ENCODE data around the gene DNAH7.

The DNAH7 gene

DNA sequence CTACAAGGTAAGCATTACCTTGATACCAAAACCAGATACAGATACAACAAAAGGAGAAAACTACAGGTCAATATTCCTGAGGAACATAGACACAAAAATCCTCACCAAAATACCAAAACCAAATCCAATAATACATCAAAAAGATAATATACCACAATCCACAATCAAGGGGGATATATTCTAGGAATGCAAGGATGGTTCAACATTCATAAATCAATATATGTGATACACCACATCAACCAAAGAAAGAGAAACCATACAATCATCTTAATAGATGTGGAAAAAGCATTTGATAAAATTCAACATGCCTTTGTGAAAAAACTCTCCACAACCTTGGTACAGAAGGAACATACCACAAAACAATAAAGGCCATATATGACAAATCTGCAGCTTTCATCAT lies 28.4 kb downstream of the DNAH7 start:
- TF ChIP-seq, protein P1, sequence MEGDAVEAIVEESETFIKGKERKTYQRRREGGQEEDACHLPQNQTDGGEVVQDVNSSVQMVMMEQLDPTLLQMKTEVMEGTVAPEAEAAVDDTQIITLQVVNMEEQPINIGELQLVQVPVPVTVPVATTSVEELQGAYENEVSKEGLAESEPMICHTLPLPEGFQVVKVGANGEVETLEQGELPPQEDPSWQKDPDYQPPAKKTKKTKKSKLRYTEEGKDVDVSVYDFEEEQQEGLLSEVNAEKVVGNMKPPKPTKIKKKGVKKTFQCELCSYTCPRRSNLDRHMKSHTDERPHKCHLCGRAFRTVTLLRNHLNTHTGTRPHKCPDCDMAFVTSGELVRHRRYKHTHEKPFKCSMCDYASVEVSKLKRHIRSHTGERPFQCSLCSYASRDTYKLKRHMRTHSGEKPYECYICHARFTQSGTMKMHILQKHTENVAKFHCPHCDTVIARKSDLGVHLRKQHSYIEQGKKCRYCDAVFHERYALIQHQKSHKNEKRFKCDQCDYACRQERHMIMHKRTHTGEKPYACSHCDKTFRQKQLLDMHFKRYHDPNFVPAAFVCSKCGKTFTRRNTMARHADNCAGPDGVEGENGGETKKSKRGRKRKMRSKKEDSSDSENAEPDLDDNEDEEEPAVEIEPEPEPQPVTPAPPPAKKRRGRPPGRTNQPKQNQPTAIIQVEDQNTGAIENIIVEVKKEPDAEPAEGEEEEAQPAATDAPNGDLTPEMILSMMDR (IDR thresholded peaks at IDR 0.05): no peak
- Histone ChIP-seq H3K27ac (no peak overlapping the region), H3K4me3 (no peak overlapping the region)
- DNase-seq (ENCODE audit: low spot score): no peak

DNA sequence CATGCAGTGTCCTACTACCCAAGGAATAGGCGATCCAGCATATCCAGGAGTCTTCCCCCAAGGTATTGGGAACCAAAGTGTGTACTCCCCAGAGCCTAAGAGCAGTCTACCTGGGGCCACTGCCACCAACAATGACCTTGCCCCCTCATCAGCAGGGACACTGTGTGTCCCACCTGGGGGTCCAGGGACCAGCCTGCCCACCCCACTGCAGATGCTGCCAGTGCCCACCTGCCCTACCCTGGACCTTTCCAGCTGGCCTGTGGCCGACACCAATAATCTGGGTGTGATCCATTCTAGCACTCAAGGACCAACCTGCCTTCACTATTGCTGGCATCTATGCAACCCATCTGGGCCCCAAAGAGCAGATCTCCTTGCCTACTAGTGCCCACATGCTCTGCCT lies 32.2 kb downstream of the DNAH7 start:
- no peak for DNase-seq (ENCODE audit: low spot score)
- no peak overlapping the region for H3K27ac ChIP-seq
- TF ChIP-seq, protein P1 (IDR thresholded peaks at IDR 0.05): no peak
- no peak overlapping the region for H3K4me3 ChIP-seq

DNA sequence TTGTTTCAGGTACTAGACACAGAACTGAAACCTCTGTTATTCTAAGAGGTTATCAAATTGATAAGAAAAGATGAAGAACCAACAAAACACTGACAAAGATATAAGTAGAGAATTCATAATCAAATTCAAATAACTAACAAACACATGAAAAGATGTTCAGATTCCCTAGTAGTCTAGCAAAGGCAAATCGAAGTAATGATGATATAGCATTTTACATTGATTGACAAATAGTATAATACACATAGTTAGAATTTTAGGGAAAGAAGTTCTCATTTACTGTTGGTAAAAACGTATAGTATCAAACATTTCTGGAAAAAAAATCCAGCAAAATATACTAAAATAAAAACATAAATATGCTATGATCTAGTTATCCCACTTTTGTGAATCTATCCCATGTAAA lies 50.6 kb downstream of the DNAH7 start:
- TF ChIP-seq, protein P1 (IDR thresholded peaks at IDR 0.05): no peak
- no peak overlapping the region for H3K27ac ChIP-seq
- no peak for DNase-seq (ENCODE audit: low spot score)
- H3K4me3 ChIP-seq: no peak overlapping the region

DNA sequence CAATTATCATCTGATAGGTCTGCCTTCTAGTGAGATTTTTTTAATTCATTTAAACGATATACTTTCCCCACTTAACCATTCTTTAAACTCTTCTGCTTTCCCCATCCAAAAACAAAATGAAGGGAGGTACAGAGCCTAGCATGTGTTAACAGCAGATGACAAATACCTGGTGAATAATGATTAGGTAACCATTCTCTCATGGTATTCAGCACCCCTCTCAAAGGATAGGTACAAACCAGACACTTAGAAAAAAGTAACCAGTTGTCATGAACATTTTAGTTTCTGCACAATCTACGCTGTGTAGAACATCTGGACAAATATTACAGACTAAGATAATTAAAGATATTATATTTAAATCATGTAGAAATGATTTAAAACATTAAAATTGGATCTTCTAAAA lies 56.3 kb downstream of the DNAH7 start:
- Histone ChIP-seq H3K27ac (no peak overlapping the region), H3K4me3 (no peak overlapping the region)
- TF ChIP-seq, protein P1 (IDR thresholded peaks at IDR 0.05): no peak
- no peak for DNase-seq (ENCODE audit: low spot score)

DNA sequence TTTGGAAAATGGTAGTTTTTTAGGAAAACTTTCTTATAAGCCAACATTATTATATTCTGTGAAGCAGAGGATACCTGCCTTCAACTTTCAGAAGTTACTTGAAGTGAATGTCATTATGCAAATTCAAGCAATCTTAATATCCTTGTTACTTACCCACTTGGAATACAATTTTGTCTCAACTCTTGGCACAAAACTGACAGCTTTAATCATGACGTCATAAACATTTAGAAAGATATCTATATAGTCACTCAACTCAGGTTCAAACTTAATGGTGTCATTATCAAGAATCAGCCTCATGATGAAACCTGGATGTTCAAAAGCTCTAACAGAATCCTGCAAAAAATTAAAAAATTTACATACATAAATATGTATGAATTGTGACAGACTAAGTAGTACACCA lies 68.1 kb downstream of the DNAH7 start:
- Histone ChIP-seq H3K4me3 (no peak overlapping the region), H3K27ac (no peak overlapping the region)
- DNase-seq (ENCODE audit: low spot score): no peak
- TF ChIP-seq, protein P1 (IDR thresholded peaks at IDR 0.05): no peak

DNA sequence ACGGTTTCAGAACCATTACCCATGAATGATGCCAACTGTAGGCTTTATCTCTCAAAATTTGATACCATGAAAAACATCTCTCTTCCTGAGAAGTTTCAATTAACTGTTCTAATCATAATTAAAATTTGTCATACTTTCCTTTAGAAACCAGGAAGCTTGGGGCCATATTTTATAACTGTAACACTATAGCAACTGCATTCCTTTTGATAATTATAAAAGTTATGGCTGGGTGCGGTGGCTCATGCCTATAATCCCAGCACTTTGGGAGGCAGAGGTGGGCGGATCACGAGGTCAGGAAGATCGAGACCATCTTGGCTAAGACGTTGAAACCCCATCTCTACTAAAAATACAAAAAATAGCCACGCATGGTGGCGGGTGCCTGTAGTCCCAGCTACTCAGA lies 70.6 kb downstream of the DNAH7 start:
- no peak for DNase-seq (ENCODE audit: low spot score)
- no peak overlapping the region for H3K4me3 ChIP-seq
- TF ChIP-seq, protein P1 (IDR thresholded peaks at IDR 0.05): no peak
- H3K27ac ChIP-seq: no peak overlapping the region

DNA sequence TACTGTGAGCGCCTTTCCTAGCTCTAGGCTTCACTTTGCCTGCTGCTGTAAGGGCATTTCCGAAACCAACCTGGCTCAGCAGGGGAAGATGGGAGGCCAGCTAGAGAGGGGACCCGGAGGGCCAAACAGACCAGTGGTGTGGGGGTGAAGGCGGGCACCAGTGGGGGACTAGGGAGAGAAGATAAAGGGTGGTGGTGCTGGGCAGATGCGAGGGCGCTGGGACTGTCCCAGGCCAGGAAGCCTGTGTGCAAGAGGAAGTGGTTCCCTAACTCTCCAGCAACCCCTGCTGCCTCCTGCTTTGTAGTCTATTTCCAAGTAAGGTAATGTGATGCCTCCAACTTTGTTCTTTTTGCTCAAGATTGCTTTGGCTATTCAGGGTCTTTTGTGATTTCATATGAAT lies 73.1 kb downstream of the DNAH7 start:
- no peak for DNase-seq (ENCODE audit: low spot score)
- TF ChIP-seq, protein P1 (IDR thresholded peaks at IDR 0.05): no peak
- Histone ChIP-seq H3K4me3 (no peak overlapping the region), H3K27ac (no peak overlapping the region)

All from coronary artery (tissue), 2 donors.